IMR-90 (cell line): ENCODE data around the gene RPS6KA3. TPM values are rescaled to one million over a fixed set of nuclear protein-coding genes. Genes with fewer than 3 reads are reported as not detected.

Experiments used
- ATAC-seq: fragments of 200-7000 bp; cut with Tn5 transposase; 2 replicates; pipeline ENCODE4 v1.9.1; 2020; ENCODE audit warnings: low read depth, mild to moderate bottlenecking, moderate library complexity
- BruUV-seq: library from RNA; stranded (reverse); fragments of 400-500 nt; replicated peaks from 2 replicates; lab custom pipeline; 2021; lab: Mats Ljungman, UMichigan
- CTCF ChIA-PET: fragments of 300-600 bp; formaldehyde crosslinking; extraction: SDS; loops from one replicate; lab custom pipeline; 2021; ENCODE audit warnings: antibody characterized with exemption; lab: Yijun Ruan, JAX
- POLR2A ChIA-PET: fragments of 300-600 bp; sonication (Branson Sonifier 250); formaldehyde crosslinking; loops from one replicate; lab custom pipeline; 2022; ENCODE audit warnings: antibody characterized with exemption; ENCODE audit not compliant: unreplicated experiment; lab: Charles Lee
- DNase-seq: peaks from one replicate; pipeline ENCODE4 v3.0.0; 2013
- H2AFZ ChIP-seq: replicated peaks from 2 replicates; pipeline ENCODE3; 2013; ENCODE audit warnings: low read length, mild to moderate bottlenecking; ENCODE audit not compliant: poor library complexity
- H2AK5ac ChIP-seq: 2 replicates; pipeline ENCODE4 v1.6.1; 2013; ENCODE audit warnings: low read depth, low read length, inconsistent platforms
- H2AK9ac ChIP-seq: replicated peaks from 2 replicates; pipeline ENCODE3; 2013; ENCODE audit warnings: mild to moderate bottlenecking, low read depth, low read length, moderate library complexity; ENCODE audit not compliant: poor library complexity
- H2BK120ac ChIP-seq: 2 replicates; pipeline ENCODE4 v1.6.1; 2013; ENCODE audit warnings: low read depth, low read length, inconsistent platforms
- H2BK15ac ChIP-seq: 3 replicates; pipeline ENCODE4 v1.6.1; 2013; ENCODE audit warnings: low read depth, low read length, inconsistent platforms
- H2BK20ac ChIP-seq: 2 replicates; pipeline ENCODE4 v1.6.1; 2013; ENCODE audit warnings: low read depth, mild to moderate bottlenecking, inconsistent platforms, low read length, moderate library complexity
- H2BK5ac ChIP-seq: 2 replicates; pipeline ENCODE4 v1.6.1; 2013; ENCODE audit warnings: mild to moderate bottlenecking, low read depth, low read length, inconsistent platforms; ENCODE audit not compliant: poor library complexity, severe bottlenecking
- H3K14ac ChIP-seq: replicated peaks from 2 replicates; pipeline ENCODE4 v1.6.1; 2013; ENCODE audit warnings: low read depth, low read length, inconsistent platforms
- H3K18ac ChIP-seq: 2 replicates; pipeline ENCODE4 v1.6.1; 2013; ENCODE audit warnings: low read depth, low read length, control low read depth
- H3K23ac ChIP-seq: 2 replicates; pipeline ENCODE4 v1.6.1; 2013; ENCODE audit warnings: low read depth, low read length, inconsistent platforms
- H3K27ac ChIP-seq: 2 replicates; pipeline ENCODE4 v1.5.1; 2013; ENCODE audit warnings: mild to moderate bottlenecking, control low read depth, low read length; ENCODE audit not compliant: insufficient read depth
- H3K27me3 ChIP-seq: 2 replicates; pipeline ENCODE4 v1.6.1; 2013; ENCODE audit warnings: low read length; ENCODE audit not compliant: control insufficient read depth, insufficient read depth
- H3K36me3 ChIP-seq: 2 replicates; pipeline ENCODE4 v1.6.1; 2013; ENCODE audit warnings: low read length, mixed read lengths; ENCODE audit not compliant: control insufficient read depth, insufficient read depth
- H3K4ac ChIP-seq: 2 replicates; pipeline ENCODE4 v1.6.1; 2013; ENCODE audit warnings: low read depth, low read length, inconsistent platforms
- H3K4me1 ChIP-seq: 2 replicates; pipeline ENCODE4 v1.6.1; 2013; ENCODE audit warnings: low read length, mixed read lengths; ENCODE audit not compliant: control insufficient read depth, insufficient read depth
- H3K4me2 ChIP-seq: 2 replicates; pipeline ENCODE4 v1.6.1; 2013; ENCODE audit warnings: low read depth, mild to moderate bottlenecking, control low read depth, low read length, moderate library complexity
- H3K4me3 ChIP-seq: 2 replicates; pipeline ENCODE4 v1.5.1; 2013; ENCODE audit warnings: low read depth, mild to moderate bottlenecking, control low read depth, low read length, moderate library complexity; ENCODE audit not compliant: insufficient read depth
- H3K56ac ChIP-seq: 2 replicates; pipeline ENCODE4 v1.6.1; 2013; ENCODE audit warnings: low read length, inconsistent platforms; ENCODE audit not compliant: insufficient read depth; ENCODE audit errors: extremely low read depth
- H3K79me1 ChIP-seq, 2 experiments: 2 replicates each; pipeline ENCODE4 v1.6.1; 2013; ENCODE audit warnings: low read length in 2 of 2, inconsistent platforms in 1 of 2, low read depth in 1 of 2
- H3K9ac ChIP-seq: 2 replicates; pipeline ENCODE4 v1.6.1; 2013; ENCODE audit warnings: low read depth, low read length, control low read depth
- H3K9me1 ChIP-seq: 2 replicates; pipeline ENCODE4 v1.6.1; 2013; ENCODE audit warnings: low read length, inconsistent platforms; ENCODE audit not compliant: insufficient read depth
- H3K9me3 ChIP-seq: 2 replicates; pipeline ENCODE4 v1.6.1; 2013; ENCODE audit warnings: low read length; ENCODE audit not compliant: control insufficient read depth, insufficient read depth
- H4K20me1 ChIP-seq: 2 replicates; pipeline ENCODE4 v1.6.1; 2013; ENCODE audit warnings: low read length, inconsistent platforms; ENCODE audit not compliant: insufficient read depth
- H4K5ac ChIP-seq: 2 replicates; pipeline ENCODE4 v1.6.1; 2013; ENCODE audit warnings: mild to moderate bottlenecking, low read depth, low read length, control low read depth
- H4K8ac ChIP-seq, 2 experiments: 2 replicates each; pipeline ENCODE4 v1.6.1; 2013; ENCODE audit warnings: low read depth in 2 of 2, low read length in 2 of 2, control low read depth in 1 of 2, inconsistent platforms in 1 of 2
- H4K91ac ChIP-seq: 2 replicates; pipeline ENCODE4 v1.6.1; 2013; ENCODE audit warnings: low read depth, low read length, inconsistent platforms; ENCODE audit not compliant: insufficient read depth
- CEBPB ChIP-seq: IDR thresholded peaks from 2 replicates; pipeline ENCODE4 v1.6.1; 2012; ENCODE audit warnings: low read depth, low read length, improper control_type of control experiment
- CHD1 ChIP-seq: IDR thresholded peaks from 2 replicates; pipeline ENCODE4 v1.6.1; 2012; ENCODE audit warnings: low read depth, low read length, improper control_type of control experiment
- MAZ ChIP-seq: IDR thresholded peaks from 2 replicates; pipeline ENCODE4 v1.6.1; 2012; ENCODE audit warnings: low read depth, mild to moderate bottlenecking, low read length, improper control_type of control experiment, moderate library complexity, borderline replicate concordance
- POLR2A ChIP-seq: IDR thresholded peaks from 2 replicates; pipeline ENCODE4 v1.6.1; 2012; ENCODE audit warnings: mild to moderate bottlenecking, low read depth, low read length
- RCOR1 ChIP-seq: IDR thresholded peaks from 2 replicates; pipeline ENCODE4 v1.6.1; 2012; ENCODE audit warnings: mild to moderate bottlenecking, low read length, improper control_type of control experiment; ENCODE audit not compliant: insufficient replicate concordance
- SMC3 ChIP-seq: fragments of 150-350 bp; IDR thresholded peaks from 2 replicates; pipeline ENCODE4 v1.6.1; 2016; ENCODE audit warnings: low read depth, mild to moderate bottlenecking, antibody characterized with exemption, low read length, moderate library complexity
- WGBS, 2 experiments: methylation state at CpG; one replicate each; pipeline versions ENCODE4 v1.1.5 to v1.1.7; 2013; ENCODE audit warnings: missing lambda C conversion rate in 2 of 2; ENCODE audit not compliant: insufficient read length in 1 of 2; ENCODE audit errors: extremely low coverage in 2 of 2; 5-methylcytosine and 5-hydroxymethylcytosine counted together
- dilution Hi-C: fragments of 300-500 bp; cut with HindIII; formaldehyde crosslinking; loops from one replicate; pipeline ENCODE4 v1.14.3; 2018; ENCODE audit warnings: low sequenced_read_pairs; ENCODE audit not compliant: unreplicated experiment
- in situ Hi-C: fragments of 300-500 bp; cut with MboI; formaldehyde crosslinking; loops from 3 replicates; pipeline ENCODE4 v1.14.3; 2019; ENCODE audit warnings: low sequenced_read_pairs, inconsistent platforms, mixed read lengths
- intact Hi-C: fragments of 100-400 bp; cut with micrococcal nuclease; formaldehyde crosslinking; loops from 2 replicates; pipeline ENCODE4 v1.10.0; 2022
- polyA plus RNA-seq, 3 experiments: library from polyadenylated mRNA; depleted of rRNA; stranded (reverse); fragments of >200 nt; gene quantifications; 2 replicates each; pipeline ENCODE4 v1.2.3, GENCODE V29; 2012; ENCODE audit warnings: low replicate concordance in 1 of 3
- total RNA-seq: library from RNA; depleted of rRNA; stranded (reverse); fragments of >200 nt; gene quantifications from 2 replicates; pipeline ENCODE4 v1.2.3, GENCODE V29; 2012
- TF ChIP-seq, protein P1 (sequence below): fragments of 150-350 bp; IDR thresholded peaks from 2 replicates; pipeline ENCODE4 v1.6.1; 2017; ENCODE audit warnings: mild to moderate bottlenecking, antibody characterized with exemption, low read length, low read depth
- TF ChIP-seq, protein P2 (sequence below): fragments of 150-350 bp; IDR thresholded peaks from 2 replicates; pipeline ENCODE4 v1.6.1; 2016; ENCODE audit warnings: low read depth, mild to moderate bottlenecking, low read length, moderate library complexity, borderline replicate concordance

Gene RPS6KA3
- total and polyA plus RNA-seq, 2 of the 4 experiments (the other 2 are of a cell fraction) = 20.8 to 43.9 TPM

DNA sequence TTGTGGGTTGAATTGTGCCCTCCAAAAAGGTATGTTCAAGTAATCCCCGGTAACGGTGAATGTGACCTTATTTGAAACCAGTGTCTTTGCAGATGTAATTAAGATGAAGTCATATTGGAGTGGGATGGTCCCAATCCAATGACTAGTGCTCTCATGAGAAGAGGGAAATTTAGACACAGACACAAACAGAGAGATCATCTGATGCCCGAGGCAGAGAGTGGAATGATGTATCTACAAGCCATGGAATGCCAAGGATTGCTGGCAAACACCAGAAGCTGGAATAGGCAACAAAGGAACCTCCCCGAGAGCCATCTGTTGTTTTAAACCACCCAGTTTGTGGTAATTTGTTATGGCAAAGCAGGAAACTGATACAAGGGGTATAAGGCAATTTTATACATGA lies 35.1 kb downstream of the RPS6KA3 start:
- ChIA-PET POLR2A (no interaction called here), CTCF (no interaction called here)
- Histone ChIP-seq H2AK9ac (no peak overlapping the region), H2BK120ac (no peak overlapping the region), H4K91ac (no peak overlapping the region), H3K14ac (no peak overlapping the region), H3K9me1 (no peaks in the 10 kb centered on the region; the same call in 1 of the 2 replicates), H3K36me3 (peaks cover 7% of the 10 kb centered on the region; the same call in 1 of the 2 replicates), H4K8ac (no peak overlapping the region), H3K9me3 (no peaks in the 10 kb centered on the region), H2AK5ac (no peak overlapping the region), H4K20me1 (no peaks in the 10 kb centered on the region), H4K5ac (no peak overlapping the region), H3K4me1 (no peaks in the 10 kb centered on the region), H3K4me2 (no peak overlapping the region), H3K4me3 (no peak overlapping the region), H3K27me3 (no peaks in the 10 kb centered on the region), H3K9ac (no peak overlapping the region), H3K18ac (no peak overlapping the region), H3K23ac (no peak overlapping the region), H2BK20ac (no peak overlapping the region), H3K79me1 (peaks cover 0 to 6% of the 10 kb centered on the region in 2 experiments; a peak in 2 of 4 replicates), H3K27ac (no peak overlapping the region), H3K56ac (no peak overlapping the region), H2AFZ (no peak overlapping the region), H2BK15ac (no peak overlapping the region), H2BK5ac (no peak overlapping the region), H3K4ac (no peak overlapping the region)
- DNase-seq (no peak), ATAC-seq (no peak)
- no TSS peak for BruUV-seq
- in situ Hi-C loops (no loop called here), intact Hi-C loops (no loop called here), dilution Hi-C loops (no loop called here)
- TF ChIP-seq, protein P1, sequence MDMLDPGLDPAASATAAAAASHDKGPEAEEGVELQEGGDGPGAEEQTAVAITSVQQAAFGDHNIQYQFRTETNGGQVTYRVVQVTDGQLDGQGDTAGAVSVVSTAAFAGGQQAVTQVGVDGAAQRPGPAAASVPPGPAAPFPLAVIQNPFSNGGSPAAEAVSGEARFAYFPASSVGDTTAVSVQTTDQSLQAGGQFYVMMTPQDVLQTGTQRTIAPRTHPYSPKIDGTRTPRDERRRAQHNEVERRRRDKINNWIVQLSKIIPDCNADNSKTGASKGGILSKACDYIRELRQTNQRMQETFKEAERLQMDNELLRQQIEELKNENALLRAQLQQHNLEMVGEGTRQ = no peak
- TF ChIP-seq SMC3 (no peak), MAZ (no peak), CEBPB (no peak), CHD1 (no peak), RCOR1 (no peak), POLR2A (no peak)
- TF ChIP-seq, protein P2, sequence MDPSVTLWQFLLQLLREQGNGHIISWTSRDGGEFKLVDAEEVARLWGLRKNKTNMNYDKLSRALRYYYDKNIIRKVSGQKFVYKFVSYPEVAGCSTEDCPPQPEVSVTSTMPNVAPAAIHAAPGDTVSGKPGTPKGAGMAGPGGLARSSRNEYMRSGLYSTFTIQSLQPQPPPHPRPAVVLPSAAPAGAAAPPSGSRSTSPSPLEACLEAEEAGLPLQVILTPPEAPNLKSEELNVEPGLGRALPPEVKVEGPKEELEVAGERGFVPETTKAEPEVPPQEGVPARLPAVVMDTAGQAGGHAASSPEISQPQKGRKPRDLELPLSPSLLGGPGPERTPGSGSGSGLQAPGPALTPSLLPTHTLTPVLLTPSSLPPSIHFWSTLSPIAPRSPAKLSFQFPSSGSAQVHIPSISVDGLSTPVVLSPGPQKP = no peak
- WGBS, 2 experiments = no CpG with 5 or more reads among the region's 4 CpGs
